Hematopoietic multipotent progenitor cell treated with erythropoietin and hydrocortisone succinate and interleukin-3 and kit ligand, for 17 days (in vitro differentiated cells): ENCODE measurements around the gene KIF25.

Experiments used
- DNase-seq: peaks from one replicate; pipeline ENCODE4 v3.0.0-alpha.2; 2015; ENCODE audit warnings: low spot score

KIF25 gene

GRCh38 chr6:168037242-168037641, 39.8 kb downstream of the KIF25 start:
- DNase-seq = no peak

- DNase-seq = no peak
Measured at GRCh38 chr6:168037856-168038255, 40.4 kb downstream of the KIF25 start.

GRCh38 chr6:168038576-168039140, 41.2 kb downstream of the KIF25 start:
- DNase-seq = no peak

GRCh38 chr6:168039301-168039700, 41.8 kb downstream of the KIF25 start:
- DNase-seq = no peak

- DNase-seq = no peak
Measured at GRCh38 chr6:168039849-168040248, 42.4 kb downstream of the KIF25 start.

- no peak for DNase-seq
Measured at GRCh38 chr6:168040856-168041496, 43.5 kb downstream of the KIF25 start.

GRCh38 chr6:168041928-168042327, 44.5 kb downstream of the KIF25 start:
- no peak for DNase-seq

- DNase-seq = no peak
Measured at GRCh38 chr6:168042426-168043192, 45.1 kb downstream of the KIF25 start.

- DNase-seq = no peak
Measured at GRCh38 chr6:168043193-168043847, 45.8 kb downstream of the KIF25 start.

GRCh38 chr6:168043848-168044415, 46.5 kb downstream of the KIF25 start:
- no peak for DNase-seq

GRCh38 chr6:168044521-168045130, 47.2 kb downstream of the KIF25 start:
- DNase-seq = no peak

- DNase-seq = no peak
Measured at GRCh38 chr6:168045141-168045691, 47.7 kb downstream of the KIF25 start.

- DNase-seq = no peak
Measured at GRCh38 chr6:168045706-168046620, 48.5 kb downstream of the KIF25 start.

GRCh38 chr6:168046696-168047095, 49.2 kb downstream of the KIF25 start:
- DNase-seq = no peak

GRCh38 chr6:168047841-168048723, 50.6 kb downstream of the KIF25 start:
- no peak for DNase-seq

- no peak for DNase-seq
Measured at GRCh38 chr6:168048724-168049025, 51.2 kb downstream of the KIF25 start.

GRCh38 chr6:168049277-168049676, 51.8 kb downstream of the KIF25 start:
- no peak for DNase-seq

- DNase-seq = no peak
Measured at GRCh38 chr6:168049706-168050224, 52.3 kb downstream of the KIF25 start.

GRCh38 chr6:168050225-168050880, 52.9 kb downstream of the KIF25 start:
- no peak for DNase-seq
